AG04450 (cell line): ENCODE results near the gene ANKDD1A. TPM values are rescaled to one million over a fixed set of nuclear protein-coding genes. Genes with fewer than 3 reads are reported as not detected.

Source experiments
- CTCF ChIA-PET: fragments of 300-600, 350-600 bp; formaldehyde crosslinking; extraction: SDS; loops from one replicate; lab custom pipeline; 2022; ENCODE audit warnings: antibody characterized with exemption, inconsistent platforms; lab: Charles Lee
- POLR2A ChIA-PET: fragments of 350-600 bp; formaldehyde crosslinking; extraction: SDS; loops from one replicate; lab custom pipeline; 2021; ENCODE audit warnings: antibody characterized with exemption, inconsistent platforms; lab: Yijun Ruan, JAX
- DNase-seq: peaks from one replicate; pipeline ENCODE4 v3.0.0-alpha.2; 2011; ENCODE audit warnings: low read depth, low spot score
- H3K27ac ChIP-seq: one replicate; pipeline ENCODE4 v1.5.1; 2012; ENCODE audit warnings: low read depth, low read length, control low read depth
- H3K27me3 ChIP-seq: one replicate; pipeline ENCODE4 v1.6.0; 2012; ENCODE audit warnings: low read length; ENCODE audit not compliant: control insufficient read depth, insufficient read depth
- H3K4me3 ChIP-seq: 2 replicates; pipeline ENCODE4 v1.5.1; 2011; ENCODE audit warnings: mild to moderate bottlenecking, low read depth, low read length, control low read depth
- H3K9me3 ChIP-seq: 2 replicates; pipeline ENCODE4 v1.5.1; 2012; ENCODE audit warnings: low read length; ENCODE audit not compliant: control insufficient read depth, insufficient read depth
- polyA plus RNA-seq: library from polyadenylated mRNA; depleted of rRNA; stranded (reverse); fragments of >200 nt; gene quantifications from 2 replicates; pipeline ENCODE4 v1.2.3, GENCODE V29; 2011
- TF ChIP-seq, protein P1 (sequence below): IDR thresholded peaks from 2 replicates; pipeline ENCODE4 v1.5.1; 2011; ENCODE audit warnings: low read depth, low read length, control low read depth, inconsistent platforms

ANKDD1A gene
- polyA plus RNA-seq, 1 experiment: 4.0 TPM

DNA sequence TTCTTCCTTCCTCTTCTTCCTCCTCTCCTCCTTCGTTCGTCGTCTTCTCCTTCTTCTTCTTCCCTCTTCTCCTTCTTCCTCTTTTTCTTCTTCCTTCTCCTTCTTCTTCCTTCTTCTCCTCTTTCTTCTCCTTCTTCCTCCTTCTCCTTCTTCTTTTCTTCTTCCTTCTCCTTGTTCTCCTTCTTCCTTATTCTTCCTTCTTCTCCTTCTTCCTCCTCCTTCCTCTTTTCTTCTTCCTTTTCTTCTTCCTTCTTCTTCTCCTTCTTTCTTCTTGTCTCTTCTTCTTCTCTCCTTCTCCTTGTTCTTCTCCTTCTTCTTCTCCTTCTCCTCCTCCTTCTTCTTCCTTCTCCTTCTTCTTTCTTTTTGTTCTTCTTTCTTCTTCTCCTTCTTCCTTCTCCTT is 42.7 kb downstream of the ANKDD1A start:
- CTCF ChIA-PET: no interaction called here
- TF ChIP-seq, protein P1, sequence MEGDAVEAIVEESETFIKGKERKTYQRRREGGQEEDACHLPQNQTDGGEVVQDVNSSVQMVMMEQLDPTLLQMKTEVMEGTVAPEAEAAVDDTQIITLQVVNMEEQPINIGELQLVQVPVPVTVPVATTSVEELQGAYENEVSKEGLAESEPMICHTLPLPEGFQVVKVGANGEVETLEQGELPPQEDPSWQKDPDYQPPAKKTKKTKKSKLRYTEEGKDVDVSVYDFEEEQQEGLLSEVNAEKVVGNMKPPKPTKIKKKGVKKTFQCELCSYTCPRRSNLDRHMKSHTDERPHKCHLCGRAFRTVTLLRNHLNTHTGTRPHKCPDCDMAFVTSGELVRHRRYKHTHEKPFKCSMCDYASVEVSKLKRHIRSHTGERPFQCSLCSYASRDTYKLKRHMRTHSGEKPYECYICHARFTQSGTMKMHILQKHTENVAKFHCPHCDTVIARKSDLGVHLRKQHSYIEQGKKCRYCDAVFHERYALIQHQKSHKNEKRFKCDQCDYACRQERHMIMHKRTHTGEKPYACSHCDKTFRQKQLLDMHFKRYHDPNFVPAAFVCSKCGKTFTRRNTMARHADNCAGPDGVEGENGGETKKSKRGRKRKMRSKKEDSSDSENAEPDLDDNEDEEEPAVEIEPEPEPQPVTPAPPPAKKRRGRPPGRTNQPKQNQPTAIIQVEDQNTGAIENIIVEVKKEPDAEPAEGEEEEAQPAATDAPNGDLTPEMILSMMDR: no peak
- POLR2A ChIA-PET: no interaction called here

DNA sequence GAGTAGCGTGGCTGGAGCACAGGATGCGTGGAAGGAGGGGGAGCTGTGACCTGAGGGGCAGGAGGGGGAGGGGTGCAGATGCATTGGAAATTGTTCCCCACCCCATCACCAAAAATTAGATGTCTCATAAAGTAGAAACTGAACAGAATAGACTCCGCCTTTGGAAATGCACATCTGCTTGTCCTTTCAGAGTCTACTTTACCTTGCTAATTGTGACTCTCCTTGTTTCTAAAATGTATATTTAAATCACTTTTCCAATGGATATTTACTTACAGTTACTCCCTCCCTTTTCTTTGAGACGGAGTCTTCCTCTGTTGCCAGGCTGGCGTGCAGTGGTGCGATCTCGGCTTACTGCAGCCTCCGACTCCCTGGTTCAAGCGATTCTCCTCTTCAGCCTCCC is 47.4 kb downstream of the ANKDD1A start:
- ChIA-PET CTCF (no interaction called here), POLR2A (no interaction called here)
- Histone ChIP-seq H3K4me3 (no peak overlapping the region), H3K27me3 (no peaks in the 10 kb centered on the region), H3K9me3 (no peaks in the 10 kb centered on the region), H3K27ac (no peak overlapping the region)
- DNase-seq: no peak
- TF ChIP-seq, protein P1: no peak

More for the DNA sequence above, 42.7 kb downstream of the ANKDD1A start:
- Histone ChIP-seq H3K4me3 (no peak overlapping the region), H3K9me3 (no peaks in the 10 kb centered on the region), H3K27ac (no peak overlapping the region), H3K27me3 (no peaks in the 10 kb centered on the region)
- no peak for DNase-seq

DNA sequence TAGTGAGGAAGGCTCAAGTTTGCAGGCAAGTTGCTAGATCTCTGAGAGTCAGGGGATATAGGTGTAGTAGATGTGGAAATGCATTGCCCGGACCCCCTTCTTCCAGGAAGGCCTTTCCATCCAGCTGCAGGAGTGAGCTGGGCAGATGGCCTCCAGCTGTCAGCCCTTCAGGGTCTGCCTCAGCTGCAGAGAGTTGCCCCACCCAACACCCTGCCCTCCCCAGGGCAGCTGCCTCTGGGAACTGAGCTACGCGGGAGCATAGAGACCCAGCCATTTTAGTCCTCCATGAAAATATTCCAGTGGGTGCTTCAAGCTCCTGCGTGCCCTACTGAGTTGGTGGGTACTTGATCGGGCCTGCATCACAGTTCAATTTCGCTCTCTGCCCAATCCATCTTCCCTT is 48.5 kb downstream of the ANKDD1A start:
- H3K4me3 ChIP-seq: no peak overlapping the region
- H3K27ac ChIP-seq: no peak overlapping the region
- no peak for DNase-seq
- TF ChIP-seq, protein P1: no peak
- CTCF ChIA-PET: no interaction called here
- H3K9me3 ChIP-seq: no peaks in the 10 kb centered on the region
- POLR2A ChIA-PET: interaction anchor here (0.6 kb wide), 1 partner anchor 65 kb away, joined by 4 read pairs; no protein-coding TSS in a partner anchor
- H3K27me3 ChIP-seq: no peaks in the 10 kb centered on the region

DNA sequence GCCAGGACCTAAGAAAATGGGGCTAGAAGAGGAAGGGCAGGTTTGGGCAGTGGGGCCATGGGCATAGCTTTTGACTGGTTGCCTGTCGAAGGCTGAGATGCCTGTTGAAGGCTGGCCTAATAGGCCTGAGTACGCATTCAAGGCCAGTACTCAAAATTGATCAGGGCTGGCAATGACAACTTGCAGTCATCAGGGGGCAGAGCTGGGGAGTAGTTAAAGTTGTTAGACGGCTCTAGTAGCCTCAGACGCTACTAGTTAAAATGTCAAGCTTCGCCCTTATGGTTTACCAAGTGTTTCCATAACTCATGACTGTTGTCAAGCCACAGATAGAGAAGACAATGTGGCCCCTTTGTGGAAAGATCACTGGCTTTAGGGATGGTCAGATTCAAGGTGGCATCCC is 49.3 kb downstream of the ANKDD1A start:
- Histone ChIP-seq H3K4me3 (no peak overlapping the region), H3K27ac (no peak overlapping the region), H3K9me3 (no peaks in the 10 kb centered on the region), H3K27me3 (no peaks in the 10 kb centered on the region)
- DNase-seq: no peak
- ChIA-PET CTCF (no interaction called here), POLR2A (interaction anchor here (0.5 to 0.6 kb wide), 2 partner anchors 64 to 129 kb away, joined by 3 to 4 read pairs; no protein-coding TSS in a partner anchor)
- TF ChIP-seq, protein P1: no peak

DNA sequence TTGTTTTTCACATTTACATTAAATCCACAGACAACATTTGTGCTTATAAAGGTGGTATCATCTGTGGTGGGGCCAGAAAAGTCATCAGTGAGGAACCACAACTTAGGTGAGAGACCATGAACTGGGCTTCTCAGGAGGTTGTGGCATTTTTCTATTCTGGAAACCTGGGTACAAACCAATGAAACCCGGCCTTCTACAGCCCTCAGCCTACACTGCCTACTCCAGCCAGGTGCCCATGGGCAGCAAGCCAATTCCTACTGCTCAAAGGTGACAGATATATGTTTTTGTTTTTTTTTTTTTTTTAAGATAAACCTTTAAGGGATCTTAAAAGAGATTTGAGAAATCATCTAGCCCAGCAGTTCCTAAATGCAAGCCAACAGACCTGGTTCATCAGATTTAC is 57.7 kb downstream of the ANKDD1A start:
- no peak for DNase-seq
- Histone ChIP-seq H3K27me3 (no peaks in the 10 kb centered on the region), H3K9me3 (no peaks in the 10 kb centered on the region), H3K4me3 (no peak overlapping the region), H3K27ac (no peak overlapping the region)
- POLR2A ChIA-PET: no interaction called here
- CTCF ChIA-PET: no interaction called here
- TF ChIP-seq, protein P1: no peak
